ENCODE results near the gene OSBPL5. TPM values are rescaled to one million over a fixed set of nuclear protein-coding genes. Genes with fewer than 3 reads are reported as not detected.

Gene OSBPL5
- total RNA-seq, 1 experiment from 2014 or later = 115 TPM

DNA sequence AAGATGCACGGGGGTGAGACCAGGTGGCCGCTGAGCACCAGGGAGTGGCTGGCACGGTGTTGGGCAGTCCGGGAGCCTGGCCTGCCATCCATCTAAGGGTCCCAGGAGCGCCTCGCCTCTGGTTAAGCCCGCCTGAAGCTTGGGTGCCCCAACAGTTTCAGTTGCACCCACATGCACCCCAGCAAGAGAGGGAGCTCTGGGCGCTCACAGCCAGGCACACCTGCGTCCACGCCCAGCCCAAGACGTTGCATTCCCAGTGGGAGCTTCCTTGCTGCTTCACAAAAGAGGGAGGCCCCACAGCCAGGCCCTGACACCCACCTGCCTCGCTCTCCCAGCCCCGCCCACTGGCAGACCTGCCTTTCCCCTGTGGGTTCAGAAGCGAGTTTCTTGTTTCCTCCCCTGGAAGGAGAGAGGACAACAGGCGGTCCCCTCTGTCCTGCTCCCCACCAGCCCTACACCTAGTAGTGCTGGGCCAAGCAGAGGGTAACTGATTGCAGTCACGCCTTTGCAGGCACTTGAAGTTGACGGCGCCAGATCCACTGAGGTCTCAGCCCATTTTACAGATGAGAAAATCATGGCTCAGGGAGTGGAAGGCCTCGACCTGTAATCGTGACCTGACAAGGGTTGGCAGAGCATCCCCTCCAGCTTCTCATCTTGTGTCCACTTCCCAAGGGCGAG is 35.4 kb downstream of the OSBPL5 start:
- peaks cover 23% of the 10 kb centered on the region for H3K36me3 Mint-ChIP-seq (ENCODE audit: insufficient read depth, unreplicated experiment)
- H3K4me1 Mint-ChIP-seq (ENCODE audit: insufficient read depth, unreplicated experiment) = peaks cover 18% of the 10 kb centered on the region
- H3K27me3 Mint-ChIP-seq (ENCODE audit: insufficient read depth, unreplicated experiment) = no peaks in the 10 kb centered on the region
- TF ChIP-seq, protein P1, sequence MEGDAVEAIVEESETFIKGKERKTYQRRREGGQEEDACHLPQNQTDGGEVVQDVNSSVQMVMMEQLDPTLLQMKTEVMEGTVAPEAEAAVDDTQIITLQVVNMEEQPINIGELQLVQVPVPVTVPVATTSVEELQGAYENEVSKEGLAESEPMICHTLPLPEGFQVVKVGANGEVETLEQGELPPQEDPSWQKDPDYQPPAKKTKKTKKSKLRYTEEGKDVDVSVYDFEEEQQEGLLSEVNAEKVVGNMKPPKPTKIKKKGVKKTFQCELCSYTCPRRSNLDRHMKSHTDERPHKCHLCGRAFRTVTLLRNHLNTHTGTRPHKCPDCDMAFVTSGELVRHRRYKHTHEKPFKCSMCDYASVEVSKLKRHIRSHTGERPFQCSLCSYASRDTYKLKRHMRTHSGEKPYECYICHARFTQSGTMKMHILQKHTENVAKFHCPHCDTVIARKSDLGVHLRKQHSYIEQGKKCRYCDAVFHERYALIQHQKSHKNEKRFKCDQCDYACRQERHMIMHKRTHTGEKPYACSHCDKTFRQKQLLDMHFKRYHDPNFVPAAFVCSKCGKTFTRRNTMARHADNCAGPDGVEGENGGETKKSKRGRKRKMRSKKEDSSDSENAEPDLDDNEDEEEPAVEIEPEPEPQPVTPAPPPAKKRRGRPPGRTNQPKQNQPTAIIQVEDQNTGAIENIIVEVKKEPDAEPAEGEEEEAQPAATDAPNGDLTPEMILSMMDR (IDR thresholded peaks at IDR 0.05; ENCODE audit: unreplicated experiment) = no peak
- POLR2A ChIA-PET = interaction anchor here (0.7 to 2.7 kb wide), 6 partner anchors 16 to 547 kb away, joined by 3 to 17 read pairs (median 3); partner anchors contain the start of gene PHLDA2
- DNase-seq (ENCODE audit: unreplicated experiment) = no peak
- no peak overlapping the region for H3K4me3 Mint-ChIP-seq (ENCODE audit: unreplicated experiment)
- no TSS peak for BruUV-seq (replicated peaks)
- intact Hi-C loops (cut with micrococcal nuclease) = no loop called here
- H3K27ac Mint-ChIP-seq (ENCODE audit: low read depth, unreplicated experiment) = no peak overlapping the region
- CTCF ChIA-PET = interaction anchor here (0.6 to 1.0 kb wide), 2 partner anchors 39 to 100 kb away, joined by 3 to 4 read pairs; no protein-coding TSS in a partner anchor
- peaks cover 10% of the 10 kb centered on the region for H3K9me3 Mint-ChIP-seq (ENCODE audit: unreplicated experiment)

DNA sequence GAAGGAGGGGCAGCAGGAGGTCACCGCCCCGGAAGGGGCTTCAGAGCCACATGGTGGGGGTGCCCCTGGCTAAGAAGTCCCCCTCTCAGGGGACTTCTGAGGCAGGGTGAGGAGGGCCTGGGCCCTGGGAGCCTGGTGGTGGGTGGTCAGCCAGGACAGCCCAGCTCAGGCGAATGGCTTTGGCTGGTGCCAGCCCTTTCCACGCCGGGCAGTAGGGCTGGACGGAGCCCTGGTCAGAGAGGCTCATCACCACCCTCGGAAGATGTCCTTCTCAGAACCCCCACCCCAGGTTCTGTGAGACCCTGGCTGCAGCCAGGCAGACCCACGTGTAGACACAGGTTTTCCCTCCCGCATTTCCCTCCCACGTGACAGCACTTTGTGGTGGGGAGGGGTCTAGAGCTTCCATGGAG is 35.9 kb downstream of the OSBPL5 start:
- BruUV-seq (replicated peaks) = no TSS peak
- no peak for DNase-seq (ENCODE audit: unreplicated experiment)
- CTCF ChIA-PET = interaction anchor here (1.0 kb wide), 1 partner anchor 40 kb away, joined by 3 read pairs; no protein-coding TSS in a partner anchor
- TF ChIP-seq, protein P1 (IDR thresholded peaks at IDR 0.05; ENCODE audit: unreplicated experiment) = no peak
- Mint-ChIP-seq H3K4me1 (ENCODE audit: insufficient read depth, unreplicated experiment) (peaks cover 23% of the 10 kb centered on the region), H3K4me3 (ENCODE audit: unreplicated experiment) (no peak overlapping the region), H3K27me3 (ENCODE audit: insufficient read depth, unreplicated experiment) (no peaks in the 10 kb centered on the region), H3K36me3 (ENCODE audit: insufficient read depth, unreplicated experiment) (peaks cover 28% of the 10 kb centered on the region), H3K9me3 (ENCODE audit: unreplicated experiment) (peaks cover 10% of the 10 kb centered on the region), H3K27ac (ENCODE audit: low read depth, unreplicated experiment) (no peak overlapping the region)
- intact Hi-C loops (cut with micrococcal nuclease) = no loop called here
- POLR2A ChIA-PET = interaction anchor here (1.0 to 2.7 kb wide), 2 partner anchors 16 to 26 kb away, joined by 3 to 17 read pairs; no protein-coding TSS in a partner anchor

DNA sequence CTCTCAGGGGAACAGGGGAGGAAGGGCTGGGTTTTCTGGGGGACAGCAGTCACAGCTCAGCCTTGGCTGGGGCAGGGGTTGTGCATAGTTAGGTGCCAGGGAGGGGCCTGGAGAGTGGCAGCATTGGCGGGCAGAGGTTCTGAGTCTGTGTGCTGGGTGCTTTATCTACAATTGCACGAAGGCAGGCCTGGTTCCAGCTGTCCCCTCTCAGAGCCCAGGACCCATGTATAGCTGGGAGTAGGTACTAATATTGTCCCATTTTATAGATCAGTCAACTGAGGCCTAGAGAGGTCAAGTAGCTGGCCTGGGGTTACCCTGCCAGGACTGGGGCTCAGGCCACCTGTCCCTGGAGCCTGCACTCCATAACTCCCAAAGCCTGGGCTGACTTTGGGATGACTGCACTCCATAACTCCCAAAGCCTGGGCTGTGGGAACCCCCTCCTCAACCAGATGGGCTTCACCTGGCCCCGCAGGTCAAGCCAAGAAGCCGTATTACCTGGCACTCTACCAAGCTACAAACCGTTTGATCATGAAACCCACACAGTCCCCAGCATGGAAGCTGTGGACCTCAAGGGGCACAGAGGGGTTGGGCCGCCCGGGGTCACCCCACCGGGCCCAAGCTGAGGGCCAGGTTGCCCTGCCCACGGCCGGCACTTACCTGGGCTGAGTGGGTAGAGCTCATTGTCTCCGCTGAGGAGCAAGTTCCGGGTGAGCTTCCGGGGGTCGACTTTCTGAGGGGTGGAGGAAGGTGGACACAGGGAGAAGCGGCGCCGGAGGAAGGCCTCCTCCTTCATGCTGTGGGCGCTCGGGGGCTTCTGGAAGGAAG is 36.5 kb downstream of the OSBPL5 start:
- Mint-ChIP-seq H3K4me1 (ENCODE audit: insufficient read depth, unreplicated experiment) (peaks cover 29% of the 10 kb centered on the region), H3K4me3 (ENCODE audit: unreplicated experiment) (no peak overlapping the region), H3K27ac (ENCODE audit: low read depth, unreplicated experiment) (no peak overlapping the region), H3K36me3 (ENCODE audit: insufficient read depth, unreplicated experiment) (peaks cover 30% of the 10 kb centered on the region), H3K9me3 (ENCODE audit: unreplicated experiment) (peaks cover 10% of the 10 kb centered on the region), H3K27me3 (ENCODE audit: insufficient read depth, unreplicated experiment) (no peaks in the 10 kb centered on the region)
- POLR2A ChIA-PET = interaction anchor here (2.7 kb wide), 1 partner anchor 15 kb away, joined by 17 read pairs; no protein-coding TSS in a partner anchor
- CTCF ChIA-PET = interaction anchor here (1.0 kb wide), 1 partner anchor 41 kb away, joined by 3 read pairs; no protein-coding TSS in a partner anchor
- TF ChIP-seq, protein P1 (IDR thresholded peaks at IDR 0.05; ENCODE audit: unreplicated experiment) = no peak
- intact Hi-C loops (cut with micrococcal nuclease) = no loop called here
- no peak for DNase-seq (ENCODE audit: unreplicated experiment)
- BruUV-seq (replicated peaks) = no TSS peak

All from MCF 10A (cell line).